Amniotic epithelial cell (primary cell): Measurements from ENCODE around the gene MAML1.
"Not testable (repeated sequence)": the region's sequence is repeated elsewhere in the genome, so short reads cannot be mapped to it uniquely, and the experiment has no call there.

Experiments
- DNase-seq: peaks from one replicate; pipeline ENCODE4 v3.0.0-alpha.2; 2010; ENCODE audit warnings: low read depth

MAML1 gene

GRCh38 chr5:179734536-179735164 lies 2.0 kb downstream of the MAML1 start:
- no peak for DNase-seq

GRCh38 chr5:179738742-179739141 lies 6.1 kb downstream of the MAML1 start:
- no peak for DNase-seq

GRCh38 chr5:179744106-179744505 lies 11.5 kb downstream of the MAML1 start:
- DNase-seq = not testable (repeated sequence)

GRCh38 chr5:179746872-179747271 lies 14.2 kb downstream of the MAML1 start:
- no peak for DNase-seq

GRCh38 chr5:179747811-179748210 lies 15.2 kb downstream of the MAML1 start:
- DNase-seq = peak; percentile 66

- DNase-seq = peak; percentile 63
Measured at GRCh38 chr5:179749857-179750508, 17.4 kb downstream of the MAML1 start.

- no peak for DNase-seq
Measured at GRCh38 chr5:179753971-179754370, 21.3 kb downstream of the MAML1 start.

- peak; percentile 81 for DNase-seq
Measured at GRCh38 chr5:179755022-179755421, 22.4 kb downstream of the MAML1 start.

- DNase-seq = peak; percentile 31
Measured at GRCh38 chr5:179758955-179759354, 26.3 kb downstream of the MAML1 start.

GRCh38 chr5:179759581-179760551 lies 27.2 kb downstream of the MAML1 start:
- DNase-seq = no peak

GRCh38 chr5:179762079-179762780 lies 29.6 kb downstream of the MAML1 start:
- peak; percentile 56 for DNase-seq

- DNase-seq = peak; percentile 53
Measured at GRCh38 chr5:179762781-179763176, 30.2 kb downstream of the MAML1 start.

- DNase-seq = peak; percentile 82
Measured at GRCh38 chr5:179763215-179763945, 30.8 kb downstream of the MAML1 start.

- DNase-seq = no peak
Measured at GRCh38 chr5:179764056-179764455, 31.4 kb downstream of the MAML1 start.

- DNase-seq = peak; percentile 74
Measured at GRCh38 chr5:179765400-179765799, 32.8 kb downstream of the MAML1 start.

- DNase-seq = peak; percentile 65
Measured at GRCh38 chr5:179766021-179766725, 33.6 kb downstream of the MAML1 start.

GRCh38 chr5:179766726-179767455 lies 34.3 kb downstream of the MAML1 start:
- DNase-seq = no peak

GRCh38 chr5:179767496-179768100 lies 35.0 kb downstream of the MAML1 start:
- no peak for DNase-seq

GRCh38 chr5:179768326-179769085 lies 35.9 kb downstream of the MAML1 start:
- DNase-seq = peak; percentile 12
